ENCODE measurements around the gene ANKRD12. TPM values are rescaled to one million over a fixed set of nuclear protein-coding genes. Genes with fewer than 3 reads are reported as not detected.
"Not testable (repeated sequence)": the region's sequence is repeated elsewhere in the genome, so short reads cannot be mapped to it uniquely, and the experiment has no call there.

The ANKRD12 gene
- polyA plus RNA-seq, 4 donors, result 7.5 to 22.2 (median 21.1) TPM

GRCh38 chr18:9260388-9261380, 124.1 kb downstream of the ANKRD12 start:
- DNase-seq, result no peak
- peaks cover 5 to 10% (median 8%) of the 10 kb centered on the region in 3 donors for H3K36me3 ChIP-seq (ENCODE audit: control insufficient read depth in 3 of 3, insufficient read depth in 2 of 3, low read depth in 1 of 3, low read length in 3 of 3)
- H3K4me1 ChIP-seq (ENCODE audit: control insufficient read depth in 3 of 3, insufficient read depth in 2 of 3, low read depth in 1 of 3, low read length in 2 of 3), result no peaks in the 10 kb centered on the region
- no peaks in the 10 kb centered on the region for H3K27me3 ChIP-seq (ENCODE audit: control insufficient read depth in 3 of 3, insufficient read depth in 3 of 3, low read length in 3 of 3)
- no peak for FAIRE-seq
- H3K9me3 ChIP-seq (ENCODE audit: control insufficient read depth in 2 of 2, insufficient read depth in 1 of 2, low read depth in 1 of 2, low read length in 1 of 2), result peaks cover 0 to 10% of the 10 kb centered on the region in 2 donors
- H3K4me3 ChIP-seq (ENCODE audit: low read depth in 1 of 3, low read length in 3 of 3), result no peak overlapping the region
- no peak overlapping the region for H3K27ac ChIP-seq (ENCODE audit: low read depth in 1 of 3, low read length in 2 of 3)
- WGBS, 3 donors, result 76 to 88% (median 84%) methylated on average over 4 of the region's 4 CpGs

GRCh38 chr18:9263264-9263663, 126.7 kb downstream of the ANKRD12 start:
- no peak for FAIRE-seq
- no peak for DNase-seq
- Histone ChIP-seq H3K27ac (ENCODE audit: low read depth in 1 of 3, low read length in 2 of 3) (no peak overlapping the region), H3K4me3 (ENCODE audit: low read depth in 1 of 3, low read length in 3 of 3) (no peak overlapping the region), H3K27me3 (ENCODE audit: control insufficient read depth in 3 of 3, insufficient read depth in 3 of 3, low read length in 3 of 3) (no peaks in the 10 kb centered on the region), H3K4me1 (ENCODE audit: control insufficient read depth in 3 of 3, insufficient read depth in 2 of 3, low read depth in 1 of 3, low read length in 2 of 3) (no peaks in the 10 kb centered on the region), H3K36me3 (ENCODE audit: control insufficient read depth in 3 of 3, insufficient read depth in 2 of 3, low read depth in 1 of 3, low read length in 3 of 3) (peaks cover 5 to 10% (median 6%) of the 10 kb centered on the region in 3 donors), H3K9me3 (ENCODE audit: control insufficient read depth in 2 of 2, insufficient read depth in 1 of 2, low read depth in 1 of 2, low read length in 1 of 2) (peaks cover 0 to 10% of the 10 kb centered on the region in 2 donors)
- WGBS, 3 donors, result 94 to 100% (median 97%) methylated on average over 1 of the region's 1 CpG

- not testable (repeated sequence) for H3K4me3 ChIP-seq (ENCODE audit: low read depth in 1 of 3, low read length in 3 of 3); H3K36me3 ChIP-seq (ENCODE audit: control insufficient read depth in 3 of 3, insufficient read depth in 2 of 3, low read depth in 1 of 3, low read length in 3 of 3); H3K4me1 ChIP-seq (ENCODE audit: control insufficient read depth in 3 of 3, insufficient read depth in 2 of 3, low read depth in 1 of 3, low read length in 2 of 3); FAIRE-seq; DNase-seq; H3K27me3 ChIP-seq (ENCODE audit: control insufficient read depth in 3 of 3, insufficient read depth in 3 of 3, low read length in 3 of 3); H3K27ac ChIP-seq (ENCODE audit: low read depth in 1 of 3, low read length in 2 of 3)
- WGBS, 3 donors, result 95 to 98% (median 97%) methylated on average over 15 of the region's 15 CpGs
- H3K9me3 ChIP-seq (ENCODE audit: control insufficient read depth in 2 of 2, insufficient read depth in 1 of 2, low read depth in 1 of 2, low read length in 1 of 2), result peaks cover 0 to 10% of the 10 kb centered on the region in 2 donors
Observed at GRCh38 chr18:9264797-9265196, 128.2 kb downstream of the ANKRD12 start.

GRCh38 chr18:9273221-9273620, 136.6 kb downstream of the ANKRD12 start:
- Histone ChIP-seq H3K4me1 (ENCODE audit: control insufficient read depth in 3 of 3, insufficient read depth in 2 of 3, low read depth in 1 of 3, low read length in 2 of 3) (no peaks in the 10 kb centered on the region), H3K4me3 (ENCODE audit: low read depth in 1 of 3, low read length in 3 of 3) (no peak overlapping the region), H3K9me3 (ENCODE audit: control insufficient read depth in 2 of 2, insufficient read depth in 1 of 2, low read depth in 1 of 2, low read length in 1 of 2) (no peaks in the 10 kb centered on the region), H3K36me3 (ENCODE audit: control insufficient read depth in 3 of 3, insufficient read depth in 2 of 3, low read depth in 1 of 3, low read length in 3 of 3) (peaks cover 4 to 13% (median 11%) of the 10 kb centered on the region in 3 donors), H3K27me3 (ENCODE audit: control insufficient read depth in 3 of 3, insufficient read depth in 3 of 3, low read length in 3 of 3) (no peaks in the 10 kb centered on the region), H3K27ac (ENCODE audit: low read depth in 1 of 3, low read length in 2 of 3) (no peak overlapping the region)
- DNase-seq (no peak), FAIRE-seq (no peak)
- 96 to 99% (median 98%) methylated on average over 2 of the region's 2 CpGs for WGBS, 3 donors

- no peaks in the 10 kb centered on the region for H3K4me1 ChIP-seq (ENCODE audit: control insufficient read depth in 3 of 3, insufficient read depth in 2 of 3, low read depth in 1 of 3, low read length in 2 of 3)
- H3K27ac ChIP-seq (ENCODE audit: low read depth in 1 of 3, low read length in 2 of 3), result no peak overlapping the region
- FAIRE-seq (no peak), DNase-seq (no peak)
- H3K9me3 ChIP-seq (ENCODE audit: control insufficient read depth in 2 of 2, insufficient read depth in 1 of 2, low read depth in 1 of 2, low read length in 1 of 2), result no peaks in the 10 kb centered on the region
- 97 to 100% (median 100%) methylated on average over 1 of the region's 1 CpG for WGBS, 3 donors
- H3K36me3 ChIP-seq (ENCODE audit: control insufficient read depth in 3 of 3, insufficient read depth in 2 of 3, low read depth in 1 of 3, low read length in 3 of 3), result peaks cover 4 to 16% (median 11%) of the 10 kb centered on the region in 3 donors
- no peak overlapping the region for H3K4me3 ChIP-seq (ENCODE audit: low read depth in 1 of 3, low read length in 3 of 3)
- no peaks in the 10 kb centered on the region for H3K27me3 ChIP-seq (ENCODE audit: control insufficient read depth in 3 of 3, insufficient read depth in 3 of 3, low read length in 3 of 3)
Observed at GRCh38 chr18:9275890-9276289, 139.3 kb downstream of the ANKRD12 start.

GRCh38 chr18:9278028-9278427, 141.4 kb downstream of the ANKRD12 start:
- DNase-seq, result no peak
- H3K36me3 ChIP-seq (ENCODE audit: control insufficient read depth in 3 of 3, insufficient read depth in 2 of 3, low read depth in 1 of 3, low read length in 3 of 3), result peaks cover 4 to 16% (median 9%) of the 10 kb centered on the region in 3 donors
- H3K4me1 ChIP-seq (ENCODE audit: control insufficient read depth in 3 of 3, insufficient read depth in 2 of 3, low read depth in 1 of 3, low read length in 2 of 3), result no peaks in the 10 kb centered on the region
- H3K27me3 ChIP-seq (ENCODE audit: control insufficient read depth in 3 of 3, insufficient read depth in 3 of 3, low read length in 3 of 3), result no peaks in the 10 kb centered on the region
- 97 to 100% (median 97%) methylated on average over 1 of the region's 1 CpG for WGBS, 3 donors
- no peaks in the 10 kb centered on the region for H3K9me3 ChIP-seq (ENCODE audit: control insufficient read depth in 2 of 2, insufficient read depth in 1 of 2, low read depth in 1 of 2, low read length in 1 of 2)
- FAIRE-seq, result no peak
- H3K27ac ChIP-seq (ENCODE audit: low read depth in 1 of 3, low read length in 2 of 3), result no peak overlapping the region
- no peak overlapping the region for H3K4me3 ChIP-seq (ENCODE audit: low read depth in 1 of 3, low read length in 3 of 3)

GRCh38 chr18:9280849-9281248, 144.3 kb downstream of the ANKRD12 start:
- no peak overlapping the region for H3K27ac ChIP-seq (ENCODE audit: low read depth in 1 of 3, low read length in 2 of 3)
- peaks cover 3 to 12% (median 9%) of the 10 kb centered on the region in 3 donors for H3K36me3 ChIP-seq (ENCODE audit: control insufficient read depth in 3 of 3, insufficient read depth in 2 of 3, low read depth in 1 of 3, low read length in 3 of 3)
- H3K9me3 ChIP-seq (ENCODE audit: control insufficient read depth in 2 of 2, insufficient read depth in 1 of 2, low read depth in 1 of 2, low read length in 1 of 2), result no peaks in the 10 kb centered on the region
- no peak overlapping the region for H3K4me3 ChIP-seq (ENCODE audit: low read depth in 1 of 3, low read length in 3 of 3)
- no peaks in the 10 kb centered on the region for H3K4me1 ChIP-seq (ENCODE audit: control insufficient read depth in 3 of 3, insufficient read depth in 2 of 3, low read depth in 1 of 3, low read length in 2 of 3)
- whole genome bisulfite sequencing, 3 donors, result 83 to 90% (median 89%) methylated on average over 5 of the region's 5 CpGs
- FAIRE-seq (no peak), DNase-seq (no peak)
- H3K27me3 ChIP-seq (ENCODE audit: control insufficient read depth in 3 of 3, insufficient read depth in 3 of 3, low read length in 3 of 3), result no peaks in the 10 kb centered on the region

GRCh38 chr18:9281780-9282179, 145.2 kb downstream of the ANKRD12 start:
- FAIRE-seq, result no peak
- peaks cover 0 to 8% (median 5%) of the 10 kb centered on the region in 3 donors for H3K36me3 ChIP-seq (ENCODE audit: control insufficient read depth in 3 of 3, insufficient read depth in 2 of 3, low read depth in 1 of 3, low read length in 3 of 3)
- H3K4me1 ChIP-seq (ENCODE audit: control insufficient read depth in 3 of 3, insufficient read depth in 2 of 3, low read depth in 1 of 3, low read length in 2 of 3), result no peaks in the 10 kb centered on the region
- no peaks in the 10 kb centered on the region for H3K9me3 ChIP-seq (ENCODE audit: control insufficient read depth in 2 of 2, insufficient read depth in 1 of 2, low read depth in 1 of 2, low read length in 1 of 2)
- 90 to 97% (median 92%) methylated on average over 1 of the region's 1 CpG for WGBS, 3 donors
- DNase-seq, result no peak
- no peak overlapping the region for H3K4me3 ChIP-seq (ENCODE audit: low read depth in 1 of 3, low read length in 3 of 3)
- H3K27ac ChIP-seq (ENCODE audit: low read depth in 1 of 3, low read length in 2 of 3), result no peak overlapping the region
- H3K27me3 ChIP-seq (ENCODE audit: control insufficient read depth in 3 of 3, insufficient read depth in 3 of 3, low read length in 3 of 3), result no peaks in the 10 kb centered on the region
